ENCODE data around the gene COL20A1. TPM values are rescaled to one million over a fixed set of nuclear protein-coding genes. Genes with fewer than 3 reads are reported as not detected.

COL20A1 gene
- total RNA-seq, 1 donor from 2014 or later = not detected

DNA sequence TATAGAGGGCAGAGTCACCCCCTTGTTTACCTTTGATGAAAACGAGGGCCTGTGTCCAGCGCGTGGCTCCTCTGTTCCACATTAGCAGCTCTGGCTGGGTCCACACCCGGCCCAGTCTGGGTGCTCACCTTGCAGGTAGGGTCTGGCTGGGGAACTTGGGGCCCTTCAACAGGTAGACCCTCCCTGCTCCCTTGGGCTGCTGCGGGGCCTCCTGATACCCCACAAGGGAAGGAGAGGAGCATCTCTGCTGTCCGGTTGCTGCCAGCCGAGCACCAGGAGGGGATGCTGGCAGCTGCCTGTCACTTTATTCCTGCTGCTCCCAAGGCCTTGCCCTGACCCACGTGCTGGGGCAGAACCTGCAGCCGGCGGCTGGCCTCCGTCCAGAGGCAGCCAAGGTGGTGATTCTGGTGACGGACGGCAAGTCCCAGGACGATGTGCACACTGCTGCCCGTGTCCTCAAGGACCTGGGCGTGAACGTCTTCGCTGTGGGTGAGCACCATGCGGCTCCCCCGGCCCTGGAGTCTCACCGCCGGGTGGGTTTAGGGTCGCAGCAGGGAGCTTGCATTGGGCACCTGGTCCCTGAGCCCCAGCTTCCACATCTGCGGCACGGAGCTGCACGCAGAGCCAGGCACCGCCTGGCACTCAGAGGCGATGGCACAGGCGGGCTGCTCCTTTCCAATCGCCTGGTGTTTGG, 15.4 kb downstream of the COL20A1 start:
- Mint-ChIP-seq H3K4me3 (ENCODE audit: unreplicated experiment) (no peak overlapping the region), H3K9me3 (ENCODE audit: unreplicated experiment) (no peaks in the 10 kb centered on the region), H3K36me3 (ENCODE audit: unreplicated experiment) (no peaks in the 10 kb centered on the region), H3K4me1 (ENCODE audit: unreplicated experiment) (no peaks in the 10 kb centered on the region), H3K27me3 (ENCODE audit: unreplicated experiment) (no peaks in the 10 kb centered on the region), H3K27ac (ENCODE audit: unreplicated experiment) (no peak overlapping the region)
- TF ChIP-seq, protein P1, sequence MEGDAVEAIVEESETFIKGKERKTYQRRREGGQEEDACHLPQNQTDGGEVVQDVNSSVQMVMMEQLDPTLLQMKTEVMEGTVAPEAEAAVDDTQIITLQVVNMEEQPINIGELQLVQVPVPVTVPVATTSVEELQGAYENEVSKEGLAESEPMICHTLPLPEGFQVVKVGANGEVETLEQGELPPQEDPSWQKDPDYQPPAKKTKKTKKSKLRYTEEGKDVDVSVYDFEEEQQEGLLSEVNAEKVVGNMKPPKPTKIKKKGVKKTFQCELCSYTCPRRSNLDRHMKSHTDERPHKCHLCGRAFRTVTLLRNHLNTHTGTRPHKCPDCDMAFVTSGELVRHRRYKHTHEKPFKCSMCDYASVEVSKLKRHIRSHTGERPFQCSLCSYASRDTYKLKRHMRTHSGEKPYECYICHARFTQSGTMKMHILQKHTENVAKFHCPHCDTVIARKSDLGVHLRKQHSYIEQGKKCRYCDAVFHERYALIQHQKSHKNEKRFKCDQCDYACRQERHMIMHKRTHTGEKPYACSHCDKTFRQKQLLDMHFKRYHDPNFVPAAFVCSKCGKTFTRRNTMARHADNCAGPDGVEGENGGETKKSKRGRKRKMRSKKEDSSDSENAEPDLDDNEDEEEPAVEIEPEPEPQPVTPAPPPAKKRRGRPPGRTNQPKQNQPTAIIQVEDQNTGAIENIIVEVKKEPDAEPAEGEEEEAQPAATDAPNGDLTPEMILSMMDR (IDR thresholded peaks at IDR 0.05) = no peak
- no peak for DNase-seq (ENCODE audit: extremely low spot score, unreplicated experiment)

DNA sequence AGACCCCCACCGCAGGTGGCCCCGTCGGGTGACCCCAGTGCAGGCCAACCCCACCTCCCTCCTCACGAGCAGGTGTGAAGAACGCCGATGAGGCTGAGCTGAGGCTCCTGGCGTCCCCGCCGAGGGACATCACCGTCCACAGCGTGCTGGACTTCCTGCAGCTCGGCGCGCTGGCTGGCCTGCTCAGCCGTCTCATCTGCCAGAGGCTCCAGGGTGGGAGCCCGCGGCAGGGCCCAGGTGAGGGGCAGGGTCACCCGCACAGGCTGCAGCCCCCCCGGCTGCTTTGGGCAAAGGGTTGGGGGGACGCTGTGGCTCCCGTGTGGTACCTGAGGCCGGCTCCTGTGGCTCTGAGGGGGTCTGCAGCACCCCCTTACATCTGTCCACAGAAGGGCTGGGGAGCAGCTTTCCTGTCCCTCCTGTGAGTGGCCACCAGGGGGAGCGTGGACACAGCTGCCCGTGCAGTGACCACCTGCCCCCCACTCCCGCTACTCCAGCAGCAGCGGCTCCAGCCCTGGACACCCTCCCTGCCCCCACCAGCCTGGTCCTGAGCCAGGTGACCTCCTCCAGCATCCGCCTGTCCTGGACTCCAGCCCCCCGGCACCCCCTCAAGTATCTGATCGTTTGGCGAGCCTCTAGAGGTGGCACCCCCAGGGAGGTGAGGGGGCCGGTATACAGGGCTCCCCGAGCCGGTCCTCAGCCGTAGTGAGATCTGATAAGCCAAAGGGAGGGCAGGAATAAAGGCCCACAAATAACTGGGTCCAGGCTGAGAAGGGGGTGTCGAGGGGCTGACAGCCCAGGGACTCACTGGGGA, 16.5 kb downstream of the COL20A1 start:
- Mint-ChIP-seq H3K9me3 (ENCODE audit: unreplicated experiment) (no peaks in the 10 kb centered on the region), H3K4me1 (ENCODE audit: unreplicated experiment) (no peaks in the 10 kb centered on the region), H3K4me3 (ENCODE audit: unreplicated experiment) (no peak overlapping the region), H3K27me3 (ENCODE audit: unreplicated experiment) (no peaks in the 10 kb centered on the region), H3K27ac (ENCODE audit: unreplicated experiment) (no peak overlapping the region), H3K36me3 (ENCODE audit: unreplicated experiment) (no peaks in the 10 kb centered on the region)
- TF ChIP-seq, protein P1 (IDR thresholded peaks at IDR 0.05) = peak; percentile 91
- DNase-seq (ENCODE audit: extremely low spot score, unreplicated experiment) = no peak

GRCh38 chr20:63310265-63310991, 17.4 kb downstream of the COL20A1 start:
- no peaks in the 10 kb centered on the region for H3K36me3 Mint-ChIP-seq (ENCODE audit: unreplicated experiment)
- H3K4me3 Mint-ChIP-seq (ENCODE audit: unreplicated experiment) = no peak overlapping the region
- no peaks in the 10 kb centered on the region for H3K9me3 Mint-ChIP-seq (ENCODE audit: unreplicated experiment)
- H3K27me3 Mint-ChIP-seq (ENCODE audit: unreplicated experiment) = no peaks in the 10 kb centered on the region
- DNase-seq (ENCODE audit: extremely low spot score, unreplicated experiment) = no peak
- no peak overlapping the region for H3K27ac Mint-ChIP-seq (ENCODE audit: unreplicated experiment)
- H3K4me1 Mint-ChIP-seq (ENCODE audit: unreplicated experiment) = no peaks in the 10 kb centered on the region
- TF ChIP-seq, protein P1 (IDR thresholded peaks at IDR 0.05) = no peak

GRCh38 chr20:63311186-63311832, 18.3 kb downstream of the COL20A1 start:
- no peak overlapping the region for H3K27ac Mint-ChIP-seq (ENCODE audit: unreplicated experiment)
- TF ChIP-seq, protein P1 (IDR thresholded peaks at IDR 0.05) = no peak
- no peak for DNase-seq (ENCODE audit: extremely low spot score, unreplicated experiment)
- no peak overlapping the region for H3K4me3 Mint-ChIP-seq (ENCODE audit: unreplicated experiment)
- H3K9me3 Mint-ChIP-seq (ENCODE audit: unreplicated experiment) = no peaks in the 10 kb centered on the region
- H3K4me1 Mint-ChIP-seq (ENCODE audit: unreplicated experiment) = no peaks in the 10 kb centered on the region
- H3K36me3 Mint-ChIP-seq (ENCODE audit: unreplicated experiment) = no peaks in the 10 kb centered on the region
- no peaks in the 10 kb centered on the region for H3K27me3 Mint-ChIP-seq (ENCODE audit: unreplicated experiment)

Data from osteocyte (in vitro differentiated cells).